GM23338 (cell line): ENCODE data around the gene MYOCD.

Source experiments
- CREB1 ChIP-seq: fragments of 250-450 bp; sonication (Bioruptor Pico); IDR thresholded peaks from 2 replicates; pipeline ENCODE4 v1.5.0; 2020; ENCODE audit warnings: low read depth, mild to moderate bottlenecking, moderate library complexity
- EZH2 ChIP-seq: fragments of 200-600 bp; sonication (generic); IDR thresholded peaks from one replicate; pipeline ENCODE4 v1.8.0; 2017; ENCODE audit warnings: antibody characterized with exemption, mild to moderate bottlenecking, low read depth; ENCODE audit not compliant: unreplicated experiment
- NANOG ChIP-seq: IDR thresholded peaks from 2 replicates; pipeline ENCODE4 v1.6.1; 2016; ENCODE audit warnings: antibody characterized with exemption, borderline replicate concordance
- POLR2AphosphoS5 ChIP-seq: IDR thresholded peaks from 2 replicates; pipeline ENCODE4 v1.6.1; 2016; ENCODE audit warnings: antibody characterized with exemption, low read depth
- ZNF114 ChIP-seq: fragments of 250-450 bp; sonication (Bioruptor Pico); IDR thresholded peaks from 2 replicates; pipeline ENCODE4 v1.5.0; 2020; ENCODE audit warnings: mild to moderate bottlenecking, moderate library complexity
- TF ChIP-seq, protein P1 (sequence below), 2 experiments: fragments of 200-600 bp in 1 of 2; sonication (generic) in 1 of 2; conservative IDR thresholded peaks; 2 replicates each; pipeline versions ENCODE4 v1.5.1 to v1.6.1; 2016 to 2017; ENCODE audit warnings: antibody characterized with exemption in 2 of 2, low read depth in 2 of 2, mild to moderate bottlenecking in 2 of 2, moderate library complexity in 1 of 2
- TF ChIP-seq, protein P2 (sequence below): IDR thresholded peaks from one replicate; pipeline ENCODE4 v1.6.1; 2018; ENCODE audit warnings: antibody characterized with exemption; ENCODE audit not compliant: unreplicated experiment
- TF ChIP-seq, protein P3 (sequence below): IDR thresholded peaks from 2 replicates; pipeline ENCODE4 v1.6.1; 2016; ENCODE audit warnings: antibody characterized with exemption

GRCh38 chr17:12712415-12712814 is 46.7 kb downstream of the MYOCD start:
- TF ChIP-seq, protein P1, sequence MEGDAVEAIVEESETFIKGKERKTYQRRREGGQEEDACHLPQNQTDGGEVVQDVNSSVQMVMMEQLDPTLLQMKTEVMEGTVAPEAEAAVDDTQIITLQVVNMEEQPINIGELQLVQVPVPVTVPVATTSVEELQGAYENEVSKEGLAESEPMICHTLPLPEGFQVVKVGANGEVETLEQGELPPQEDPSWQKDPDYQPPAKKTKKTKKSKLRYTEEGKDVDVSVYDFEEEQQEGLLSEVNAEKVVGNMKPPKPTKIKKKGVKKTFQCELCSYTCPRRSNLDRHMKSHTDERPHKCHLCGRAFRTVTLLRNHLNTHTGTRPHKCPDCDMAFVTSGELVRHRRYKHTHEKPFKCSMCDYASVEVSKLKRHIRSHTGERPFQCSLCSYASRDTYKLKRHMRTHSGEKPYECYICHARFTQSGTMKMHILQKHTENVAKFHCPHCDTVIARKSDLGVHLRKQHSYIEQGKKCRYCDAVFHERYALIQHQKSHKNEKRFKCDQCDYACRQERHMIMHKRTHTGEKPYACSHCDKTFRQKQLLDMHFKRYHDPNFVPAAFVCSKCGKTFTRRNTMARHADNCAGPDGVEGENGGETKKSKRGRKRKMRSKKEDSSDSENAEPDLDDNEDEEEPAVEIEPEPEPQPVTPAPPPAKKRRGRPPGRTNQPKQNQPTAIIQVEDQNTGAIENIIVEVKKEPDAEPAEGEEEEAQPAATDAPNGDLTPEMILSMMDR (conservative IDR thresholded peaks at IDR 0.05; ENCODE audit: low read depth in 2 of 2) = no peak
- TF ChIP-seq EZH2 (no peak), POLR2AphosphoS5 (no peak), ZNF114 (CRISPR knock-in tag) (no peak), NANOG (no peak), CREB1 (no peak)
- TF ChIP-seq, protein P2, sequence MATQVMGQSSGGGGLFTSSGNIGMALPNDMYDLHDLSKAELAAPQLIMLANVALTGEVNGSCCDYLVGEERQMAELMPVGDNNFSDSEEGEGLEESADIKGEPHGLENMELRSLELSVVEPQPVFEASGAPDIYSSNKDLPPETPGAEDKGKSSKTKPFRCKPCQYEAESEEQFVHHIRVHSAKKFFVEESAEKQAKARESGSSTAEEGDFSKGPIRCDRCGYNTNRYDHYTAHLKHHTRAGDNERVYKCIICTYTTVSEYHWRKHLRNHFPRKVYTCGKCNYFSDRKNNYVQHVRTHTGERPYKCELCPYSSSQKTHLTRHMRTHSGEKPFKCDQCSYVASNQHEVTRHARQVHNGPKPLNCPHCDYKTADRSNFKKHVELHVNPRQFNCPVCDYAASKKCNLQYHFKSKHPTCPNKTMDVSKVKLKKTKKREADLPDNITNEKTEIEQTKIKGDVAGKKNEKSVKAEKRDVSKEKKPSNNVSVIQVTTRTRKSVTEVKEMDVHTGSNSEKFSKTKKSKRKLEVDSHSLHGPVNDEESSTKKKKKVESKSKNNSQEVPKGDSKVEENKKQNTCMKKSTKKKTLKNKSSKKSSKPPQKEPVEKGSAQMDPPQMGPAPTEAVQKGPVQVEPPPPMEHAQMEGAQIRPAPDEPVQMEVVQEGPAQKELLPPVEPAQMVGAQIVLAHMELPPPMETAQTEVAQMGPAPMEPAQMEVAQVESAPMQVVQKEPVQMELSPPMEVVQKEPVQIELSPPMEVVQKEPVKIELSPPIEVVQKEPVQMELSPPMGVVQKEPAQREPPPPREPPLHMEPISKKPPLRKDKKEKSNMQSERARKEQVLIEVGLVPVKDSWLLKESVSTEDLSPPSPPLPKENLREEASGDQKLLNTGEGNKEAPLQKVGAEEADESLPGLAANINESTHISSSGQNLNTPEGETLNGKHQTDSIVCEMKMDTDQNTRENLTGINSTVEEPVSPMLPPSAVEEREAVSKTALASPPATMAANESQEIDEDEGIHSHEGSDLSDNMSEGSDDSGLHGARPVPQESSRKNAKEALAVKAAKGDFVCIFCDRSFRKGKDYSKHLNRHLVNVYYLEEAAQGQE = no peak
- TF ChIP-seq, protein P3, sequence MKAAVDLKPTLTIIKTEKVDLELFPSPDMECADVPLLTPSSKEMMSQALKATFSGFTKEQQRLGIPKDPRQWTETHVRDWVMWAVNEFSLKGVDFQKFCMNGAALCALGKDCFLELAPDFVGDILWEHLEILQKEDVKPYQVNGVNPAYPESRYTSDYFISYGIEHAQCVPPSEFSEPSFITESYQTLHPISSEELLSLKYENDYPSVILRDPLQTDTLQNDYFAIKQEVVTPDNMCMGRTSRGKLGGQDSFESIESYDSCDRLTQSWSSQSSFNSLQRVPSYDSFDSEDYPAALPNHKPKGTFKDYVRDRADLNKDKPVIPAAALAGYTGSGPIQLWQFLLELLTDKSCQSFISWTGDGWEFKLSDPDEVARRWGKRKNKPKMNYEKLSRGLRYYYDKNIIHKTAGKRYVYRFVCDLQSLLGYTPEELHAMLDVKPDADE = no peak
